Neural cell (in vitro differentiated cells): ENCODE results near the gene LAMC2. TPM values are rescaled to one million over a fixed set of nuclear protein-coding genes. Genes with fewer than 3 reads are reported as not detected.

ENCODE experiments used
- H2AFZ ChIP-seq: fragments of 200-600, 300-800 bp; sonication (generic), shearing (Covaris generic); 2 replicates; pipeline ENCODE4 v1.6.0; 2014; ENCODE audit warnings: low read depth, mild to moderate bottlenecking, antibody characterized with exemption, low read length, moderate library complexity
- H3F3A ChIP-seq: fragments of 200-600 bp; shearing (Covaris generic); 2 replicates; pipeline ENCODE4 v1.6.1; 2016; ENCODE audit warnings: mild to moderate bottlenecking, moderate library complexity, mixed read lengths, antibody characterized with exemption, low read length; ENCODE audit not compliant: insufficient read depth, poor library complexity, severe bottlenecking
- H3K27ac ChIP-seq: fragments of 200-600, 300-800 bp; sonication (generic), shearing (Covaris generic); 2 replicates; pipeline ENCODE4 v1.5.1; 2014; ENCODE audit warnings: mild to moderate bottlenecking, low read length, moderate library complexity
- H3K27me3 ChIP-seq: fragments of 300-800, 200-600 bp; sonication (generic), shearing (Covaris generic); 2 replicates; pipeline ENCODE4 v1.6.0; 2014; ENCODE audit warnings: mild to moderate bottlenecking, low read depth, low read length, moderate library complexity; ENCODE audit not compliant: insufficient read depth
- H3K36me3 ChIP-seq: fragments of 300-800, 200-600 bp; sonication (generic), shearing (Covaris generic); 2 replicates; pipeline ENCODE4 v1.5.1; 2014; ENCODE audit warnings: mild to moderate bottlenecking, antibody characterized with exemption, low read length, moderate library complexity; ENCODE audit not compliant: insufficient read depth
- H3K4me2 ChIP-seq: fragments of 300-800, 200-600 bp; sonication (generic), shearing (Covaris generic); 2 replicates; pipeline ENCODE4 v1.6.0; 2014; ENCODE audit warnings: mild to moderate bottlenecking, low read length
- H3K4me3 ChIP-seq: fragments of 300-800, 200-600 bp; sonication (generic), shearing (Covaris generic); 2 replicates; pipeline ENCODE4 v1.5.1; 2014; ENCODE audit warnings: mild to moderate bottlenecking, low read length, moderate library complexity
- H3K79me2 ChIP-seq: fragments of 200-600 bp; shearing (Covaris generic); replicated peaks from 2 replicates; pipeline ENCODE4 v1.6.0; 2014; ENCODE audit warnings: mild to moderate bottlenecking, low read length, moderate library complexity; ENCODE audit not compliant: insufficient read depth
- H3K9ac ChIP-seq: fragments of 300-800, 200-600 bp; sonication (generic), shearing (Covaris generic); 2 replicates; pipeline ENCODE4 v1.6.1; 2016; ENCODE audit warnings: mild to moderate bottlenecking, low read length, mixed read lengths
- H3K9me2 ChIP-seq: fragments of 200-600 bp; shearing (Covaris generic); 2 replicates; pipeline ENCODE4 v1.6.1; 2016; ENCODE audit warnings: mild to moderate bottlenecking, low read length, mixed read lengths; ENCODE audit not compliant: insufficient read depth
- H3K9me3 ChIP-seq: fragments of 200-600, 300-800 bp; sonication (generic), shearing (Covaris generic); 2 replicates; pipeline ENCODE4 v1.6.1; 2016; ENCODE audit warnings: mild to moderate bottlenecking, mixed run types, low read length, moderate library complexity, mixed read lengths
- H4K20me1 ChIP-seq: fragments of 200-600 bp; shearing (Covaris generic); 2 replicates; pipeline ENCODE4 v1.6.1; 2016; ENCODE audit warnings: mild to moderate bottlenecking, mixed run types; ENCODE audit not compliant: insufficient read depth
- CTCF ChIP-seq: fragments of 450-650 bp; IDR thresholded peaks from 2 replicates; pipeline ENCODE4 v1.5.1; 2014; ENCODE audit warnings: antibody characterized with exemption, mild to moderate bottlenecking, moderate library complexity; ENCODE audit not compliant: poor library complexity, severe bottlenecking
- EP300 ChIP-seq: fragments of 450-650 bp; conservative IDR thresholded peaks from 2 replicates; pipeline ENCODE4 v1.6.1; 2014; ENCODE audit warnings: antibody characterized with exemption, mild to moderate bottlenecking, moderate library complexity; ENCODE audit not compliant: poor library complexity, severe bottlenecking
- EZH2 ChIP-seq: fragments of 200-600, 300-800 bp; shearing (Covaris generic), sonication (generic); IDR thresholded peaks from 2 replicates; pipeline ENCODE4 v1.6.1; 2014; ENCODE audit warnings: antibody characterized with exemption, low read length, borderline replicate concordance, mild to moderate bottlenecking; ENCODE audit not compliant: insufficient read depth, poor library complexity, severe bottlenecking
- MXI1 ChIP-seq: fragments of 450-650 bp; conservative IDR thresholded peaks from 2 replicates; pipeline ENCODE4 v1.6.1; 2014; ENCODE audit warnings: antibody characterized with exemption, mild to moderate bottlenecking; ENCODE audit not compliant: poor library complexity, severe bottlenecking
- POLR2AphosphoS5 ChIP-seq: IDR thresholded peaks from 2 replicates; pipeline ENCODE4 v1.6.1; 2012
- RAD21 ChIP-seq: fragments of 450-650 bp; conservative IDR thresholded peaks from 2 replicates; pipeline ENCODE4 v1.6.1; 2014; ENCODE audit warnings: antibody characterized with exemption, mild to moderate bottlenecking, moderate library complexity
- REST ChIP-seq: IDR thresholded peaks from 2 replicates; pipeline ENCODE4 v1.6.1; 2012; ENCODE audit warnings: borderline replicate concordance
- SMC3 ChIP-seq: fragments of 450-650 bp; conservative IDR thresholded peaks from 2 replicates; pipeline ENCODE4 v1.6.1; 2014; ENCODE audit warnings: antibody characterized with exemption, mild to moderate bottlenecking, moderate library complexity; ENCODE audit not compliant: poor library complexity
- TAF1 ChIP-seq: IDR thresholded peaks from 2 replicates; pipeline ENCODE4 v1.6.1; 2012; ENCODE audit warnings: low read depth
- polyA plus RNA-seq: library from polyadenylated mRNA; depleted of rRNA; stranded (reverse); fragments of >200 nt; gene quantifications from 2 replicates; pipeline ENCODE4 v1.2.3, GENCODE V29; 2014

The LAMC2 gene
- polyA plus RNA-seq, 1 donor from 2014 or later = 0.67 TPM

DNA sequence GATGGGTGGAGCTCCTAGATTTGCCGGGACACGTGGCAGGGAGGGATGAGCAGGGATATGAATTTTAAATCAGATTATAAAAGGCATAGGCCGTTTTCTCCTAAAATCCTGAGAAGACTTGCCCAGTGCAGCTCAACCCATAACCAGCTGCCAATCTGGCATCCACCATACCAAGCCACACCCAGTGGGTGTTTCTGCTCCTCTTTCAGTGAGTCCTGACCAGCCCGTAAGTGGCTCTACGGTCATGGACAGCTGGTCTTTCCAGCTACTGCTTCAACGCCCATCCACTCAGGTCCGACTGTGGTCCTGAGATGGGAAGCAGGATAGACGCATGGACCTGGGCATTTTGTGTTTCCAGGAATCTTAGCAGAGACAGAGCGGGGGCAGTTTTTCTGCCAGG lies 107.2 kb downstream of the LAMC2 start:
- Histone ChIP-seq H3F3A (no peaks in the 10 kb centered on the region), H4K20me1 (no peaks in the 10 kb centered on the region), H3K79me2 (no peaks in the 10 kb centered on the region), H3K9me2 (no peaks in the 10 kb centered on the region), H3K27ac (no peak overlapping the region), H3K4me3 (no peak overlapping the region), H3K9ac (no peak overlapping the region), H3K4me2 (no peak overlapping the region), H2AFZ (no peak overlapping the region), H3K36me3 (peaks cover 7% of the 10 kb centered on the region), H3K9me3 (no peaks in the 10 kb centered on the region), H3K27me3 (no peaks in the 10 kb centered on the region)
- TF ChIP-seq EZH2 (no peak), MXI1 (no peak), CTCF (no peak), RAD21 (no peak), TAF1 (no peak), POLR2AphosphoS5 (no peak), REST (no peak), SMC3 (no peak), EP300 (no peak)

GRCh38 chr1:183293876-183294275 lies 107.8 kb downstream of the LAMC2 start:
- TF ChIP-seq CTCF (no peak), REST (no peak), SMC3 (no peak), TAF1 (no peak), EP300 (no peak), RAD21 (no peak), EZH2 (no peak)
- H4K20me1 ChIP-seq = no peaks in the 10 kb centered on the region
- H3K36me3 ChIP-seq = peaks cover 3% of the 10 kb centered on the region
- no peak overlapping the region for H3K27ac ChIP-seq
- H3K9me3 ChIP-seq = no peaks in the 10 kb centered on the region
- H3F3A ChIP-seq = no peaks in the 10 kb centered on the region
- H3K27me3 ChIP-seq = no peaks in the 10 kb centered on the region
- H3K9ac ChIP-seq = no peak overlapping the region
- no peaks in the 10 kb centered on the region for H3K79me2 ChIP-seq
- no peak overlapping the region for H2AFZ ChIP-seq
- no peak overlapping the region for H3K4me2 ChIP-seq
- no peak overlapping the region for H3K4me3 ChIP-seq
- no peaks in the 10 kb centered on the region for H3K9me2 ChIP-seq
